CD14-positive monocyte (primary cell): ENCODE measurements around the gene ZNF385D. TPM values are rescaled to one million over a fixed set of nuclear protein-coding genes. Genes with fewer than 3 reads are reported as not detected.

ENCODE experiments used
- DNase-seq, 3 donors: peaks; one replicate each; pipeline ENCODE4 v3.0.0-alpha.2; 2011 to 2022
- H2AFZ ChIP-seq: 2 replicates; pipeline ENCODE4 v1.6.0; 2012; ENCODE audit warnings: mild to moderate bottlenecking, low read depth, low read length, inconsistent platforms; ENCODE audit not compliant: insufficient read depth, poor library complexity, severe bottlenecking
- H3K27ac ChIP-seq, 2 donors: 1 replicate in 1 of 2; 2 replicates in 1 of 2; pipeline ENCODE4 v1.5.1; 2012 to 2013; ENCODE audit warnings: low read length in 2 of 2, control low read depth in 1 of 2, inconsistent platforms in 1 of 2, low read depth in 1 of 2, mild to moderate bottlenecking in 1 of 2
- H3K27me3 ChIP-seq, 2 donors: one replicate each; pipeline versions ENCODE4 v1.6.0 to v1.6.1; 2011 to 2013; ENCODE audit warnings: low read length in 2 of 2; ENCODE audit not compliant: control insufficient read depth in 2 of 2, insufficient read depth in 2 of 2
- H3K36me3 ChIP-seq, 2 donors: replicated peaks in 1 of 2; 1 replicate in 1 of 2; 2 replicates in 1 of 2; pipeline versions ENCODE4 v1.5.1 to v1.6.1; 2012 to 2013; ENCODE audit warnings: low read length in 2 of 2, control low read depth in 1 of 2, inconsistent platforms in 1 of 2, mild to moderate bottlenecking in 1 of 2; ENCODE audit not compliant: insufficient read depth in 2 of 2, control insufficient read depth in 1 of 2
- H3K4me1 ChIP-seq, 2 donors: 1 replicate in 1 of 2; 2 replicates in 1 of 2; pipeline versions ENCODE4 v1.5.1 to v1.6.1; 2012 to 2013; ENCODE audit warnings: low read length in 2 of 2, control low read depth in 1 of 2, inconsistent platforms in 1 of 2, mild to moderate bottlenecking in 1 of 2, moderate library complexity in 1 of 2; ENCODE audit not compliant: insufficient read depth in 2 of 2, control insufficient read depth in 1 of 2
- H3K4me2 ChIP-seq: replicated peaks from 2 replicates; pipeline ENCODE3; 2012; ENCODE audit warnings: low read length, moderate library complexity, mild to moderate bottlenecking; ENCODE audit not compliant: poor library complexity, severe bottlenecking; ENCODE audit errors: extremely low read depth
- H3K4me3 ChIP-seq, 3 experiments: fragments of 200-600 bp in 1 of 3; sonication (generic) in 1 of 3; replicated peaks in 1 of 3; 1 replicate in 2 of 3; 2 replicates in 1 of 3; pipeline ENCODE4 v1.5.1; 2011 to 2013; ENCODE audit warnings: low read length in 3 of 3, mild to moderate bottlenecking in 3 of 3, control low read depth in 2 of 3, low read depth in 2 of 3, inconsistent platforms in 1 of 3, moderate library complexity in 1 of 3
- H3K79me2 ChIP-seq: 2 replicates; pipeline ENCODE4 v1.6.0; 2012; ENCODE audit warnings: mild to moderate bottlenecking, control low read depth, inconsistent platforms, low read length, moderate library complexity; ENCODE audit not compliant: insufficient read depth
- H3K9ac ChIP-seq: 2 replicates; pipeline ENCODE4 v1.6.0; 2017; ENCODE audit warnings: low read length, mild to moderate bottlenecking; ENCODE audit not compliant: insufficient read depth, poor library complexity, severe bottlenecking
- H3K9me3 ChIP-seq, 2 donors: replicated peaks in 1 of 2; 1 replicate in 1 of 2; 2 replicates in 1 of 2; pipeline versions ENCODE4 v1.5.1 to v1.6.1; 2012 to 2013; ENCODE audit warnings: low read length in 2 of 2, control low read depth in 1 of 2; ENCODE audit not compliant: control insufficient read depth in 1 of 2, insufficient read depth in 1 of 2
- H4K20me1 ChIP-seq: 2 replicates; pipeline ENCODE4 v1.6.0; 2012; ENCODE audit warnings: mild to moderate bottlenecking, low read length, control low read depth, moderate library complexity; ENCODE audit not compliant: insufficient read depth
- H3K27ac Mint-ChIP-seq, 7 donors: one replicate each; pipeline ENCODE4 v1.8.0; 2020; ENCODE audit warnings: mild to moderate bottlenecking in 7 of 7, mixed read lengths in 7 of 7, moderate library complexity in 6 of 7, inconsistent platforms in 2 of 7
- H3K27me3 Mint-ChIP-seq, 3 donors: one replicate each; pipeline ENCODE4 v1.8.0; 2021 to 2022; ENCODE audit warnings: low read depth in 3 of 3, mild to moderate bottlenecking in 3 of 3, mixed read lengths in 3 of 3, moderate library complexity in 3 of 3, inconsistent platforms in 1 of 3
- H3K36me3 Mint-ChIP-seq, 2 donors: one replicate each; pipeline ENCODE4 v1.8.0; 2020; ENCODE audit warnings: mixed read lengths in 2 of 2, inconsistent platforms in 1 of 2, mild to moderate bottlenecking in 1 of 2
- H3K4me1 Mint-ChIP-seq: one replicate; pipeline ENCODE4 v1.8.0; 2020; ENCODE audit warnings: mild to moderate bottlenecking, mixed read lengths
- H3K4me3 Mint-ChIP-seq, 2 donors: one replicate each; pipeline ENCODE4 v1.8.0; 2020; ENCODE audit warnings: mild to moderate bottlenecking in 2 of 2, mixed read lengths in 2 of 2, moderate library complexity in 1 of 2
- H3K9me3 Mint-ChIP-seq, 7 donors: one replicate each; pipeline ENCODE4 v1.8.0; 2020 to 2022; ENCODE audit warnings: mixed read lengths in 7 of 7, mild to moderate bottlenecking in 6 of 7, moderate library complexity in 6 of 7, inconsistent platforms in 2 of 7
- CTCF ChIP-seq: fragments of 200-600 bp; IDR thresholded peaks from one replicate; pipeline ENCODE4 v1.8.0; 2022; ENCODE audit warnings: antibody characterized with exemption, mild to moderate bottlenecking
- WGBS: methylation state at CpG from one replicate; pipeline ENCODE4 v1.1.5; 2013; ENCODE audit warnings: missing lambda C conversion rate; ENCODE audit not compliant: insufficient coverage; 5-methylcytosine and 5-hydroxymethylcytosine counted together
- intact Hi-C, 2 donors: fragments of 100-400 bp; cut with micrococcal nuclease; formaldehyde crosslinking; loops; one replicate each; pipeline versions ENCODE4 v1.15.0 to v1.15.1; 2023
- polyA plus RNA-seq, 3 donors: library from polyadenylated mRNA; depleted of rRNA in 1 of 3; unstranded in 2 of 3; stranded (reverse) in 1 of 3; fragments of 300-500 nt in 2 of 3; fragments of >200 nt in 1 of 3; fragmentation: Illumina TruSeq in 2 of 3; gene quantifications; 1 replicate in 2 of 3; 2 replicates in 1 of 3; pipeline ENCODE4 v1.2.3, GENCODE V29; 2012 to 2021

The ZNF385D gene
- polyA plus RNA-seq, 3 donors = not detected

- Histone ChIP-seq H3K4me3 (no peak overlapping the region), H3K4me1 (no peaks in the 10 kb centered on the region), H3K4me2 (no peak overlapping the region), H3K79me2 (no peaks in the 10 kb centered on the region), H3K27me3 (no peaks in the 10 kb centered on the region), H4K20me1 (no peaks in the 10 kb centered on the region), H3K27ac (no peak overlapping the region), H3K36me3 (no peaks in the 10 kb centered on the region), H3K9me3 (peaks cover 0 to 3% of the 10 kb centered on the region in 2 donors), H3K9ac (no peak overlapping the region), H2AFZ (no peak overlapping the region)
- H3K4me3 Mint-ChIP-seq = no peak overlapping the region
- 100% methylated on average over 1 of the region's 8 CpGs for WGBS
- H3K9me3 Mint-ChIP-seq = peaks cover 0 to 7% (median 2%) of the 10 kb centered on the region in 7 donors
- no peaks in the 10 kb centered on the region for H3K27me3 Mint-ChIP-seq
- intact Hi-C loops = no loop called here
- no peak overlapping the region for H3K27ac Mint-ChIP-seq
- no peaks in the 10 kb centered on the region for H3K4me1 Mint-ChIP-seq
- DNase-seq = no peak
- TF ChIP-seq CTCF = no peak
- no peaks in the 10 kb centered on the region for H3K36me3 Mint-ChIP-seq
Measured at GRCh38 chr3:21785765-21786437, 34.9 kb upstream of the ZNF385D start.

DNA sequence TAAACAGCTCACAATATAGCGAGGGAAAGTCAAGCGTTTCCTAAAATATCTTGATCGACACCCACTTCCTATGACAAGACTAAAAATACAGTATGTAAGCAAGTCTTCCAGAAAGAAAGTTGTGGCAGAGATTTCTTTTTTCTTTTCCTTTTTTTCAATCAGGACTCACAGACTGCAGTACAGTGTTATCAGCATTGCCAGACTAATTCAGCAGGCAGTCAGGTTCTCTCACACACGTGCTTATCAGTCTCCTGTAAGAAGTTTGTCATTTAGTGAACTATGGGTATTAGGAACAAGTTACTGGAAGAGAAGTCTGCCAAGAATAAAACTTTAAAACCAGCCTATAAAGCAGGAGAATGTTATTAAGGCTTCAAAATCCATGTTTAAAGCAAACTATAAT lies 32.8 kb upstream of the ZNF385D start:
- Mint-ChIP-seq H3K27ac (no peak overlapping the region), H3K4me3 (no peak overlapping the region), H3K27me3 (no peaks in the 10 kb centered on the region), H3K4me1 (no peaks in the 10 kb centered on the region), H3K36me3 (no peaks in the 10 kb centered on the region), H3K9me3 (peaks cover 0 to 8% (median 2%) of the 10 kb centered on the region in 7 donors)
- DNase-seq = no peak
- no peak for TF ChIP-seq CTCF
- no peak overlapping the region for H2AFZ ChIP-seq
- H3K27me3 ChIP-seq = no peaks in the 10 kb centered on the region
- no peaks in the 10 kb centered on the region for H3K79me2 ChIP-seq
- no peaks in the 10 kb centered on the region for H3K4me1 ChIP-seq
- peaks cover 0 to 3% of the 10 kb centered on the region in 2 donors for H3K9me3 ChIP-seq
- no peaks in the 10 kb centered on the region for H3K36me3 ChIP-seq
- no CpG with 5 or more reads among the region's 4 CpGs for WGBS
- H3K9ac ChIP-seq = no peak overlapping the region
- intact Hi-C loops = no loop called here
- H4K20me1 ChIP-seq = no peaks in the 10 kb centered on the region
- H3K27ac ChIP-seq = no peak overlapping the region
- H3K4me2 ChIP-seq = no peak overlapping the region
- no peak overlapping the region for H3K4me3 ChIP-seq
